Measurements from ENCODE around the gene CNNM1. TPM values are rescaled to one million over a fixed set of nuclear protein-coding genes. Genes with fewer than 3 reads are reported as not detected.

The CNNM1 gene
- total RNA-seq, 3 donors from 2014 or later: 0.24 to 1.2 (median 0.38) TPM

DNA sequence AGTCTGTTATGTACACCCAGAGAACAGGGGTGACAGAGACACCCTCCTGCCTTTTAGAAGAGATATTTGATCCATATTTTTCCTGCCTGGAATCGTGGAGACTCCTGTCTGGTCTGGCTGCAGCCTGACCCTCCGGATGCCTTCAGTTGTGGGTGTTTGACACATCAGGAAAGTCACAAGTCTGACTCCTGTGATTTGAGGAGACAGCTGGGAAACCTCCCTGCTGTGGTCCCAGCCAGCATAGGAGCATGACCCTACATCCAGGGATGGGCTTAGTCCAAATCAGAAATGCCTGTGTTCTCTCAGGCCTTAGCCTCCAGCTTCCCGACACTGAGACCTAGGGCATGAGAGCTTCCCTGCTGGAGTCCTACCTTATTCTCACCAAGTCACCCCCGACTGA, 57.9 kb downstream of the CNNM1 start:
- no peak for TF ChIP-seq CTCF (IDR thresholded peaks at IDR 0.05)
- Histone ChIP-seq H3K4me1 (ENCODE audit: low read depth) (no peaks in the 10 kb centered on the region), H3K4me3 (no peak overlapping the region), H3K36me3 (ENCODE audit: low read depth) (no peaks in the 10 kb centered on the region), H3K9me3 (no peaks in the 10 kb centered on the region)
- DNase-seq (no peak), ATAC-seq (no peak)
- intact Hi-C loops (cut with DNase I, micrococcal nuclease): no loop called here

GRCh38 chr10:99387541-99387940, 58.4 kb downstream of the CNNM1 start:
- no peak overlapping the region for H3K4me3 ChIP-seq
- no peak for DNase-seq
- intact Hi-C loops (cut with DNase I, micrococcal nuclease): no loop called here
- H3K9me3 ChIP-seq: no peaks in the 10 kb centered on the region
- TF ChIP-seq CTCF (IDR thresholded peaks at IDR 0.05): no peak
- no peak for ATAC-seq
- no peaks in the 10 kb centered on the region for H3K4me1 ChIP-seq (ENCODE audit: low read depth)
- no peaks in the 10 kb centered on the region for H3K36me3 ChIP-seq (ENCODE audit: low read depth)

DNA sequence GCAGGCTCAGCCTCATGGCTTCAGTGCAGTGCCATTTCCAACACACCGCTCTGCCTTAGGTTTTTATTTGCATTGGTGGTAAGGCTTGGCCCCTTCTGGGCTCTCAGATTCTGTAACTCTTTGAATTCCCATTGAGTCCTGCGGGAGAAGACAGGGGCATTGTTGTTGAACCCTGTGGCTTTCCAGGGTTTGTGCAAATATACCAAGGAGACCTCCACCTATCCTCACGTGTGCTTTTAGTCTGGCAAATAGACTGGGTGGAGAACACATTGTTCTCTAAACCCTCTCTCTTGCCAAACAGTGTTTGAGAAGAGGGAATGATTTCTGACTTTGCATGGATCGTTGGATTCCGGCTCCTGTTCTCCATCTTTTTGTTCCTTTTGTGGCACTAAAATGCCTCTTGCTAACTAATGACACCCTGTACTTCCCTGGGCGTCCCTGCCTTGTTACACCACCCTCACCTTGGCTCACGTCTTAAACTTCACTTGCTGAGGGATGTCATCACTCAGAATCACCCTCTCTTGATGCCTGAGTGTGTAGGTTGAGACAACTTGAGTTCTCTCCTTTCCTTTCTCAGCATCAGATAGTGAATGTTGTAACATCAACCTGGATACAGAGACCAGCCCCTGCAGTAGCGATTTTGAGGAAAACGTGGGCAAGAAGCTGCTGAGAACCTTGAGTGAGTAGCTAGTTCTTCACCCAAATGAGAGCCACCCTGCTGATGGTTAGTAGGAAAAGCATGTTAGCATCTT, 60.7 kb downstream of the CNNM1 start:
- Histone ChIP-seq H3K4me1 (ENCODE audit: low read depth) (no peaks in the 10 kb centered on the region), H3K4me3 (no peak overlapping the region), H3K36me3 (ENCODE audit: low read depth) (no peaks in the 10 kb centered on the region), H3K9me3 (no peaks in the 10 kb centered on the region)
- ATAC-seq: no peak
- TF ChIP-seq CTCF (IDR thresholded peaks at IDR 0.05): no peak
- DNase-seq: no peak
- intact Hi-C loops (cut with DNase I, micrococcal nuclease): loop anchor here in 1 of 2 donors (10.0 kb wide), 1 partner anchor 225 kb away; no protein-coding TSS in a partner anchor

DNA sequence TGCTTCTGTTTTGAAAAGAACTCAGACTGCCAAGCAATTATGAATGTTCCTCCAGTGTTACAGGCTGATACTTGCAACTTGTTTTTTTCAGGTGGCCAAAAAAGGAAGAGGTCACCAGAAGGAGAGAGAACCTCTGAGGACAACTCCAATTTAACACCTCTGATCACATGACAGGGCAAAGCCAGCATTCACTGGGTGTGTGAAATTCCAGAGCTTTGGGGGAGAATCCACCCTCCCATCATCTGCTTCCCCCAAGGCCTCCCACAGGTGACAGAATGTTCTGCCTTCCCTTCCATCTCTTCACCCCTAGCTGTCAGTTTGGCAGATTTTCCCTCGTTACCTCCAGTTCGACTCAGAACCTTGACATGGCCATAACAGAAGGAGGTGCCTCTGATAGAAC, 62.2 kb downstream of the CNNM1 start:
- intact Hi-C loops (cut with DNase I, micrococcal nuclease): loop anchor here in 1 of 2 donors (10.0 kb wide), 1 partner anchor 223 kb away; no protein-coding TSS in a partner anchor
- no peak for TF ChIP-seq CTCF (IDR thresholded peaks at IDR 0.05)

DNA sequence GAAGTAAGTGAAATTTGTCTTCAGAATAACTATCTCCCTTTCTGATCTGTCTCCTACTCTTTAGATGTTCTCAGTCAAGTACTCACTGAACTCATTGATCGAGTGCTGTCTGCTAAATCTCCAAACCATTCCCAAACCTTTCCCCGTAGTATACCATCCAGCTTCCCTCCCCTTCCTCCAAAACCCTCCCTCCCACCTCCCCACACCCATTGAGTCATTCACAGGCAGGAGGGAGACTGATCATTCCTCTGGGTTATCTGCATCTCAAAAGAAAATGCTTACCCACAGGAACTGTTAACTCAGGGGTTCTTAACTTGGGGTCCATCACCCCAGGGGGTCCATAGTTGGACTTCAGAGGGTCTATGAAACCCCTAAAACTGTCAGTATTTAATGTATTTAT, 63.9 kb downstream of the CNNM1 start:
- Histone ChIP-seq H3K4me3 (no peak overlapping the region), H3K36me3 (ENCODE audit: low read depth) (no peaks in the 10 kb centered on the region), H3K4me1 (ENCODE audit: low read depth) (no peaks in the 10 kb centered on the region), H3K9me3 (no peaks in the 10 kb centered on the region)
- no peak for TF ChIP-seq CTCF (IDR thresholded peaks at IDR 0.05)
- intact Hi-C loops (cut with DNase I, micrococcal nuclease): loop anchor here in 1 of 2 donors (10.0 kb wide), 1 partner anchor 222 kb away; no protein-coding TSS in a partner anchor
- DNase-seq: no peak
- ATAC-seq: no peak

More for the DNA sequence above, 62.2 kb downstream of the CNNM1 start:
- ATAC-seq (no peak), DNase-seq (no peak)
- no peaks in the 10 kb centered on the region for H3K36me3 ChIP-seq (ENCODE audit: low read depth)
- H3K9me3 ChIP-seq: no peaks in the 10 kb centered on the region
- H3K4me3 ChIP-seq: no peak overlapping the region
- no peaks in the 10 kb centered on the region for H3K4me1 ChIP-seq (ENCODE audit: low read depth)

All from mucosa of descending colon (tissue), 3 donors.